ENCODE data around the gene UTP25. TPM values are rescaled to one million over a fixed set of nuclear protein-coding genes. Genes with fewer than 3 reads are reported as not detected.
A peak's percentile ranks its signal among the peaks of the same experiment; 100 is the strongest.

The UTP25 gene
- total RNA-seq, 1 experiment from 2014 or later: 12.7 TPM

- TF ChIP-seq CTCF (IDR thresholded peaks at IDR 0.05 in 2 of 3, conservative IDR thresholded peaks at IDR 0.05 in 1 of 3; ENCODE audit: borderline replicate concordance in 1 of 3, insufficient read depth in 1 of 3, low read depth in 2 of 3, low read length in 2 of 3) (peak; percentile 57 to 73 (median 68)), EZH2 (IDR thresholded peaks at IDR 0.05) (no peak), EGR1 (IDR thresholded peaks at IDR 0.05; ENCODE audit: low read depth) (0 out of 2 replicates have a peak, but pooled peaks have one; percentile 21)
Measured at GRCh38 chr1:209823143-209824041, 4.4 kb upstream of the UTP25 start (continued).

GRCh38 chr1:209825591-209826434, 2.0 kb upstream of the UTP25 start:
- Histone ChIP-seq H3K4me3 (replicated peaks in 1 of 2; ENCODE audit: low read depth in 1 of 2, low read length in 2 of 2) (no peak overlapping the region), H3K9me2 (ENCODE audit: insufficient read depth) (no peaks in the 10 kb centered on the region), H3K27me3 (ENCODE audit: insufficient read depth, low read length) (no peaks in the 10 kb centered on the region), H3K79me2 (ENCODE audit: insufficient read depth, low read length) (peaks cover 30% of the 10 kb centered on the region), H4K20me1 (ENCODE audit: insufficient read depth) (no peaks in the 10 kb centered on the region), H3K9ac (ENCODE audit: low read length) (no peak overlapping the region), H3K4me1 (ENCODE audit: control insufficient read depth in 1 of 2, insufficient read depth in 2 of 2, low read length in 2 of 2) (peaks cover 0 to 25% of the 10 kb centered on the region in 2 experiments; a peak in 2 of 4 replicates), H3K9me3 (ENCODE audit: control insufficient read depth in 1 of 2, insufficient read depth in 1 of 2, low read depth in 1 of 2, low read length in 2 of 2) (no peaks in the 10 kb centered on the region), H3K36me3 (ENCODE audit: control insufficient read depth in 1 of 2, insufficient read depth in 2 of 2, low read length in 2 of 2) (peaks cover 2 to 3% of the 10 kb centered on the region in 2 experiments; a peak in 2 of 4 replicates), H2AFZ (ENCODE audit: low read depth, low read length, poor library complexity, severe bottlenecking) (no peak overlapping the region), H3K4me2 (ENCODE audit: low read length) (no peak overlapping the region), H3K27ac (ENCODE audit: low read depth, low read length) (no peak overlapping the region)
- intact Hi-C loops (cut with micrococcal nuclease): no loop called here
- ChIA-PET POLR2A (no interaction called here), RAD21 (ENCODE audit: low non-redundant PET in 1 of 2, low total read pairs in 2 of 2, uncharacterized antibody in 2 of 2, unreplicated experiment in 2 of 2) (no interaction called here), CTCF (no interaction called here)
- TF ChIP-seq CBX3 (IDR thresholded peaks at IDR 0.05; ENCODE audit: low read depth) (no peak), EZH2 (IDR thresholded peaks at IDR 0.05) (no peak), EGR1 (IDR thresholded peaks at IDR 0.05; ENCODE audit: low read depth) (no peak), ZNF274 (IDR thresholded peaks at IDR 0.05; ENCODE audit: low read depth, low read length) (no peak), TCF7L2 (IDR thresholded peaks at IDR 0.05; ENCODE audit: borderline replicate concordance, extremely low read depth, insufficient read depth, insufficient read length) (no peak), ZFX (IDR thresholded peaks at IDR 0.05) (no peak), SRF (IDR thresholded peaks at IDR 0.05; ENCODE audit: low read depth) (no peak)
- ATAC-seq: no peak
- BruUV-seq (replicated peaks): no TSS peak
- no peak for DNase-seq (ENCODE audit: low read depth, low spot score)
